OCI-LY3 (cell line): ENCODE results near the gene PITPNC1.

Experiments
- H2AFZ ChIP-seq: fragments of 200-600, 300-600 bp; shearing (Covaris generic); 2 replicates; pipeline ENCODE4 v1.6.0; 2014; ENCODE audit warnings: antibody characterized with exemption, low read depth, low read length
- H3K27ac ChIP-seq: fragments of 200-600, 300-600 bp; sonication (generic); 2 replicates; pipeline ENCODE4 v1.5.1; 2014; ENCODE audit warnings: mild to moderate bottlenecking, low read length, moderate library complexity, mixed read lengths
- H3K27me3 ChIP-seq: fragments of 200-600, 300-600 bp; sonication (generic); 2 replicates; pipeline ENCODE4 v1.6.1; 2014; ENCODE audit warnings: low read depth, low read length, mixed read lengths
- H3K36me3 ChIP-seq: fragments of 200-600, 300-600 bp; sonication (generic); replicated peaks from 2 replicates; pipeline ENCODE3; 2014; ENCODE audit warnings: low read depth, low read length, mixed read lengths
- H3K4me1 ChIP-seq: fragments of 300-600, 200-600 bp; sonication (generic); 2 replicates; pipeline ENCODE4 v1.6.1; 2014; ENCODE audit warnings: low read length, mixed read lengths
- H3K4me2 ChIP-seq: fragments of 200-600, 300-600 bp; sonication (generic); 2 replicates; pipeline ENCODE4 v1.6.1; 2014; ENCODE audit warnings: low read length, mixed read lengths
- H3K4me3 ChIP-seq: fragments of 300-600, 200-600 bp; sonication (generic); 2 replicates; pipeline ENCODE4 v1.5.1; 2014; ENCODE audit warnings: antibody characterized with exemption, mild to moderate bottlenecking, low read length, moderate library complexity
- H3K79me2 ChIP-seq: fragments of 300-600, 200-600 bp; shearing (Covaris generic); 2 replicates; pipeline ENCODE4 v1.6.1; 2014; ENCODE audit warnings: mild to moderate bottlenecking, low read length, mixed read lengths
- H3K9ac ChIP-seq: fragments of 300-600, 200-600 bp; shearing (Covaris generic); 2 replicates; pipeline ENCODE4 v1.6.0; 2014; ENCODE audit warnings: mild to moderate bottlenecking, low read length, moderate library complexity
- H3K9me3 ChIP-seq: fragments of 200-600, 300-600 bp; shearing (Covaris generic); 2 replicates; pipeline ENCODE4 v1.6.1; 2014; ENCODE audit warnings: low read length, mixed read lengths; ENCODE audit not compliant: insufficient read depth
- H4K20me1 ChIP-seq: fragments of 200-600, 300-600 bp; sonication (generic); 2 replicates; pipeline ENCODE4 v1.6.1; 2016; ENCODE audit warnings: low read length, mixed read lengths; ENCODE audit not compliant: insufficient read depth
- CTCF ChIP-seq: fragments of 200-600, 300-600 bp; sonication (generic); IDR thresholded peaks from 2 replicates; pipeline ENCODE4 v1.5.1; 2014; ENCODE audit warnings: antibody characterized with exemption, low read length, low read depth
- EZH2phosphoT487 ChIP-seq: fragments of 200-600 bp; shearing (Covaris generic); IDR thresholded peaks from 2 replicates; pipeline ENCODE4 v1.6.1; 2018; ENCODE audit warnings: antibody characterized with exemption, mixed run types, low read depth

The PITPNC1 gene

GRCh38 chr17:67490471-67490870, 113.4 kb downstream of the PITPNC1 start:
- Histone ChIP-seq H3K9me3 (no peaks in the 10 kb centered on the region), H3K4me2 (no peak overlapping the region)

DNA sequence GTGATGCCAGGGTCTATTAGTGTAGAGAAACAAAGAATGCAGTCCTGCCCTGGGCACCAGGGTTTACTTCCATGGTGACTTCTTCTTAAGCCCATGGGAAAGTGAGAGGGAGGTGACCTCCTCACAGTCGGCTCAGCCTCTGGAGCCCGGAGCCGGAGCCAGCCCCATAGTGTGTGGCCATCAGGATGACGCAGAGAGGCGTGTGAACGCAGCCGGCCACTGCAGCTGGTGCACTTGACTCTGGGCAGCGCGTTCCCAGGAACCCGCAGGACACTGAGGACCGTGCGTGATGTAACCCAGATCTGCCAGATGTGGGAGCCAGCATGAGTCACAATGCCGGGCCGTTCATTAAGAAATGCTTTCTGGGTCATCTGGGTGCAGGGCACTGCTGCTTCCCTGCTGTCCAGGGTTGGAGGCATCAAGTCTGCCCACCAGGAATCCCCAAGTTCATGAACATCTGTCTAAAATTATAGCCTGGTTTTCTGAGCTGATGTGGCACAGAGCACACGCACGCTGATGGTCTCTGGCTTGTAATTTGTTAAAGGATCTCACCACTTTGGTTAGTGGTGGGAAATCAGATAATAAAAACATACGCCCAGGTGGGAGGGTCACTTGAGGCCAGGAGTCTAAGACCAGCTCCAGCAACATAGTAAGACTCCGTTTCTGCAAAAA, 114.1 kb downstream of the PITPNC1 start:
- no peak overlapping the region for H3K27ac ChIP-seq
- TF ChIP-seq CTCF (no peak), EZH2phosphoT487 (no peak)
- no peaks in the 10 kb centered on the region for H3K27me3 ChIP-seq
- no peak overlapping the region for H2AFZ ChIP-seq
- H3K4me3 ChIP-seq = no peak overlapping the region
- H3K4me2 ChIP-seq = no peak overlapping the region
- H3K4me1 ChIP-seq = no peaks in the 10 kb centered on the region
- 0 out of 2 replicates have a peak, but pooled peaks cover 4% of the 10 kb centered on the region for H3K79me2 ChIP-seq
- H3K36me3 ChIP-seq = no peaks in the 10 kb centered on the region
- H3K9ac ChIP-seq = no peak overlapping the region
- H3K9me3 ChIP-seq = no peaks in the 10 kb centered on the region
- no peaks in the 10 kb centered on the region; the same call in 1 of the 2 replicates for H4K20me1 ChIP-seq

More at GRCh38 chr17:67490471-67490870, 113.4 kb downstream of the PITPNC1 start:
- H3K4me1 ChIP-seq = no peaks in the 10 kb centered on the region
- H3K4me3 ChIP-seq = no peak overlapping the region
- peaks cover 4% of the 10 kb centered on the region; the same call in 1 of the 2 replicates for H3K79me2 ChIP-seq
- H3K27me3 ChIP-seq = no peaks in the 10 kb centered on the region
- no peaks in the 10 kb centered on the region for H3K36me3 ChIP-seq
- no peak overlapping the region for H3K27ac ChIP-seq
- no peak overlapping the region for H3K9ac ChIP-seq
- TF ChIP-seq CTCF (no peak), EZH2phosphoT487 (no peak)
- H2AFZ ChIP-seq = no peak overlapping the region
- no peaks in the 10 kb centered on the region; the same call in 1 of the 2 replicates for H4K20me1 ChIP-seq

GRCh38 chr17:67491681-67492024, 114.6 kb downstream of the PITPNC1 start:
- no peak overlapping the region for H2AFZ ChIP-seq
- no peaks in the 10 kb centered on the region for H3K4me1 ChIP-seq
- no peak overlapping the region for H3K9ac ChIP-seq
- H3K4me2 ChIP-seq = no peak overlapping the region
- no peaks in the 10 kb centered on the region for H3K36me3 ChIP-seq
- H3K79me2 ChIP-seq = 0 out of 2 replicates have a peak, but pooled peaks cover 4% of the 10 kb centered on the region
- no peaks in the 10 kb centered on the region for H3K27me3 ChIP-seq
- no peak overlapping the region for H3K4me3 ChIP-seq
- TF ChIP-seq EZH2phosphoT487 = no peak
- no peak for TF ChIP-seq CTCF
- no peaks in the 10 kb centered on the region; the same call in 1 of the 2 replicates for H4K20me1 ChIP-seq
- H3K27ac ChIP-seq = no peak overlapping the region
- H3K9me3 ChIP-seq = no peaks in the 10 kb centered on the region

DNA sequence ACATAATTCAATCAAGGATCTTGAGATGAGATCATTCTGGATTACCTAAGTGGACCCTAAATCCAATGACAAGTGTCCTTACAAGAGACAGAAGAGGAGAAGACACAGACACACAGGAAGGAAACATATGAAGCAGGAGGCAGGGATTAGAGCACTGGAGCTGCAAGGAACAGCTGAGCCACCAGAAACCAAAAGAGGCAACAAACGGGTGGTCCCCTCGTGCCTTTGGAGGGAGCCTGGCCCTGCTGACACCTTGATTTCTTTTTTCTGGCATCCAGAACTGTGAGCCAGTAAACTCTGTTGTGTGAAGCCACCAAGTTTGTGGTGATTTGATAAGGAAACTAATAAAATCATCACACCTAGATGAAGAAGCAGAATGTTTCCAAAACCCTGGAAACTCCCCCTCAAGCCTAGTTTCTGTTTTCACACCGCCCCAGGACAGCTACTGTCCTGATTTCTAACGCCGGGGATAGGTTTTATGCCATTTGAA, 115.2 kb downstream of the PITPNC1 start:
- Histone ChIP-seq H3K4me2 (no peak overlapping the region), H2AFZ (no peak overlapping the region), H3K4me3 (no peak overlapping the region), H3K79me2 (0 out of 2 replicates have a peak, but pooled peaks cover 4% of the 10 kb centered on the region), H3K27ac (no peak overlapping the region), H3K9ac (no peak overlapping the region), H3K27me3 (no peaks in the 10 kb centered on the region), H4K20me1 (no peaks in the 10 kb centered on the region; the same call in 1 of the 2 replicates), H3K36me3 (no peaks in the 10 kb centered on the region), H3K4me1 (no peaks in the 10 kb centered on the region), H3K9me3 (no peaks in the 10 kb centered on the region)
- TF ChIP-seq CTCF (no peak), EZH2phosphoT487 (no peak)
